Measurements from ENCODE around the gene DGKD.

GRCh38 chr2:233437439-233437955 lies 83.2 kb downstream of the DGKD start:
- no peak for TF ChIP-seq CTCF (IDR thresholded peaks at IDR 0.05 in 4 of 5, conservative IDR thresholded peaks at IDR 0.05 in 1 of 5)
- TF ChIP-seq POLR2A (IDR thresholded peaks at IDR 0.05) = no peak
